ENCODE measurements around the gene CDX1.

CDX1 gene

GRCh38 chr5:150164211-150164980 is 2.2 kb upstream of the CDX1 start:
- in situ Hi-C loops (cut with HindIII; ENCODE audit: low pct_ligation_motif_present, low sequenced_read_pairs): loop anchor here (5.0 kb wide), 1 partner anchor 68 kb away; no protein-coding TSS in a partner anchor
- Histone ChIP-seq H3K27me3 (replicated peaks) (peaks cover 3% of the 10 kb centered on the region), H3K27ac (no peak overlapping the region), H3K4me3 (ENCODE audit: low read depth, low read length) (no peak overlapping the region), H3K36me3 (replicated peaks) (no peaks in the 10 kb centered on the region)
- no peak for DNase-seq
- TF ChIP-seq, protein P1, sequence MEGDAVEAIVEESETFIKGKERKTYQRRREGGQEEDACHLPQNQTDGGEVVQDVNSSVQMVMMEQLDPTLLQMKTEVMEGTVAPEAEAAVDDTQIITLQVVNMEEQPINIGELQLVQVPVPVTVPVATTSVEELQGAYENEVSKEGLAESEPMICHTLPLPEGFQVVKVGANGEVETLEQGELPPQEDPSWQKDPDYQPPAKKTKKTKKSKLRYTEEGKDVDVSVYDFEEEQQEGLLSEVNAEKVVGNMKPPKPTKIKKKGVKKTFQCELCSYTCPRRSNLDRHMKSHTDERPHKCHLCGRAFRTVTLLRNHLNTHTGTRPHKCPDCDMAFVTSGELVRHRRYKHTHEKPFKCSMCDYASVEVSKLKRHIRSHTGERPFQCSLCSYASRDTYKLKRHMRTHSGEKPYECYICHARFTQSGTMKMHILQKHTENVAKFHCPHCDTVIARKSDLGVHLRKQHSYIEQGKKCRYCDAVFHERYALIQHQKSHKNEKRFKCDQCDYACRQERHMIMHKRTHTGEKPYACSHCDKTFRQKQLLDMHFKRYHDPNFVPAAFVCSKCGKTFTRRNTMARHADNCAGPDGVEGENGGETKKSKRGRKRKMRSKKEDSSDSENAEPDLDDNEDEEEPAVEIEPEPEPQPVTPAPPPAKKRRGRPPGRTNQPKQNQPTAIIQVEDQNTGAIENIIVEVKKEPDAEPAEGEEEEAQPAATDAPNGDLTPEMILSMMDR (IDR thresholded peaks at IDR 0.05; ENCODE audit: low read depth, low read length, missing control alignments): no peak

DNA sequence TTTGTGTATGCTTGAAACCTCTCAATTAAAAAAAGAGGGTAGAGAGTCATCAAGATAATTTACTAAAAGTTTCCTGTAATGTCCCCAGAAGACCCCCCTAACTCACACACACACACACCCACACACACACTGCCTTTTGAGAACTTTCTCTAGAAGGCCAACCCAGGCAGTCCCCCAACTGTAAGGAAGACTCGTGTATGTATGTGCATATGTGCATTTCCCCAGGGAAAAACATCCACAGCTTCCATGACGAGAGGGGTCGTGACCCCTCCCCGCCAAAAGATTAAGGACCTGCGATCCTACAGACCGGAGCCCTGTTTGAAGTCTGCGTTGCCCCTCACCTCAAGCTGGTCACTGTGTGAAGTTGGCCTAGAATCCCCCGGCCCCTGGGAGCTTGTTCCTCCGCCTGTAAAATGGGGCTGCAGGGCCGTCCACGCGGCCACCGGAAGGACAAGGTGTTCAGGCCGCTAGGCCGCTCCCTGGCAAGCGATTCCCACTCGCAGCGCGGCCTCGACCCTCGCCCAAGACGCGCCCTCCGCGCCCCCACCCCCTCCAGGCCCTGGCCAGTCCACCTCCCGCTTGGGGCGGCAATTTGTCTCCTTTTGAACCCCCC is 435 bp upstream of the CDX1 start:
- no peaks in the 10 kb centered on the region for H3K36me3 ChIP-seq (replicated peaks)
- TF ChIP-seq, protein P1 (IDR thresholded peaks at IDR 0.05; ENCODE audit: low read depth, low read length, missing control alignments): no peak
- DNase-seq: no peak
- in situ Hi-C loops (cut with HindIII; ENCODE audit: low pct_ligation_motif_present, low sequenced_read_pairs): no loop called here
- H3K27ac ChIP-seq: no peak overlapping the region
- H3K27me3 ChIP-seq (replicated peaks): peaks cover 6% of the 10 kb centered on the region
- H3K4me3 ChIP-seq (ENCODE audit: low read depth, low read length): no peak overlapping the region

- no peak overlapping the region for H3K27ac ChIP-seq
- no peak overlapping the region for H3K4me3 ChIP-seq (ENCODE audit: low read depth, low read length)
- peaks cover 6% of the 10 kb centered on the region for H3K27me3 ChIP-seq (replicated peaks)
- no peaks in the 10 kb centered on the region for H3K36me3 ChIP-seq (replicated peaks)
- in situ Hi-C loops (cut with HindIII; ENCODE audit: low pct_ligation_motif_present, low sequenced_read_pairs): no loop called here
- TF ChIP-seq, protein P1 (IDR thresholded peaks at IDR 0.05; ENCODE audit: low read depth, low read length, missing control alignments): no peak
- no peak for DNase-seq
Observed at GRCh38 chr5:150167512-150167850, 903 bp downstream of the CDX1 start.

DNA sequence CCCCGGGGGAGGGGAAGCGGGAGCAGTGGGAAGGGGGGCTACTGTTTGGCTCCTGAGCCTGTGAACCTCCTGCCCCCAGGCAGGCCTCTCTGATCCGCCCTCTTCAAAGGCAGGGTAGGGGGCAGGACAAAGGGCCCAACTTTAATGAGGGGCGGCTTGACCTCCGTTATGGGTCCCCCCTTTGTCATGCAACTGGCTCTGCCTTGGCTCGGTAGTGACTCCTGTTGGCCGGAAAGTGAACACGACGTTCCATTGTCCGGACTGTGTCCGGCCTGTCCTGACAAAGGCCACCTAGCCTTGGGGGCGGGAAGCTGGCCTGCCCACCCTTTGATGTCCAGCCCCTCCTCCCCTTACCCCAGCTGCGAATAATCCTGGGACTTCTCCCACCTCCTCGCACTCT is 1.3 kb downstream of the CDX1 start:
- no peaks in the 10 kb centered on the region for H3K36me3 ChIP-seq (replicated peaks)
- no peak for DNase-seq
- no peak overlapping the region for H3K27ac ChIP-seq
- in situ Hi-C loops (cut with HindIII; ENCODE audit: low pct_ligation_motif_present, low sequenced_read_pairs): no loop called here
- H3K27me3 ChIP-seq (replicated peaks): peaks cover 6% of the 10 kb centered on the region
- TF ChIP-seq, protein P1 (IDR thresholded peaks at IDR 0.05; ENCODE audit: low read depth, low read length, missing control alignments): peak; percentile 45
- no peak overlapping the region for H3K4me3 ChIP-seq (ENCODE audit: low read depth, low read length)

- peaks cover 6% of the 10 kb centered on the region for H3K27me3 ChIP-seq (replicated peaks)
- TF ChIP-seq, protein P1 (IDR thresholded peaks at IDR 0.05; ENCODE audit: low read depth, low read length, missing control alignments): no peak
Observed at GRCh38 chr5:150168864-150169263, 2.3 kb downstream of the CDX1 start.

More at GRCh38 chr5:150168864-150169263, 2.3 kb downstream of the CDX1 start:
- in situ Hi-C loops (cut with HindIII; ENCODE audit: low pct_ligation_motif_present, low sequenced_read_pairs): no loop called here
- Histone ChIP-seq H3K36me3 (replicated peaks) (no peaks in the 10 kb centered on the region), H3K4me3 (ENCODE audit: low read depth, low read length) (no peak overlapping the region), H3K27ac (no peak overlapping the region)
- no peak for DNase-seq

Data from brain microvascular endothelial cell (primary cell).